Neural cell (in vitro differentiated cells): Measurements from ENCODE around the gene NME7.

ENCODE experiments used
- CTCF ChIP-seq: fragments of 450-650 bp; IDR thresholded peaks from 2 replicates; pipeline ENCODE4 v1.5.1; 2014; ENCODE audit warnings: antibody characterized with exemption, mild to moderate bottlenecking, moderate library complexity; ENCODE audit not compliant: poor library complexity, severe bottlenecking
- EZH2 ChIP-seq: fragments of 200-600, 300-800 bp; shearing (Covaris generic), sonication (generic); IDR thresholded peaks from 2 replicates; pipeline ENCODE4 v1.6.1; 2014; ENCODE audit warnings: antibody characterized with exemption, low read length, borderline replicate concordance, mild to moderate bottlenecking; ENCODE audit not compliant: insufficient read depth, poor library complexity, severe bottlenecking
- POLR2AphosphoS5 ChIP-seq: IDR thresholded peaks from 2 replicates; pipeline ENCODE4 v1.6.1; 2012
- RAD21 ChIP-seq: fragments of 450-650 bp; conservative IDR thresholded peaks from 2 replicates; pipeline ENCODE4 v1.6.1; 2014; ENCODE audit warnings: antibody characterized with exemption, mild to moderate bottlenecking, moderate library complexity
- REST ChIP-seq: IDR thresholded peaks from 2 replicates; pipeline ENCODE4 v1.6.1; 2012; ENCODE audit warnings: borderline replicate concordance
- TAF1 ChIP-seq: IDR thresholded peaks from 2 replicates; pipeline ENCODE4 v1.6.1; 2012; ENCODE audit warnings: low read depth

- TF ChIP-seq CTCF: no peak
- no peak for TF ChIP-seq POLR2AphosphoS5
- no peak for TF ChIP-seq EZH2
- no peak for TF ChIP-seq TAF1
- no peak for TF ChIP-seq REST
- TF ChIP-seq RAD21: no peak
Observed at GRCh38 chr1:169321539-169321938, 46.1 kb downstream of the NME7 start.
